LNCaP clone FGC (cell line): ENCODE measurements around the gene ZNF784.

ENCODE experiments used
- DNase-seq: peaks from one replicate; pipeline ENCODE4 v3.0.0-alpha.2; 2011; ENCODE audit warnings: low read depth
- H3K4me3 ChIP-seq: 2 replicates; pipeline ENCODE4 v1.5.1; 2011; ENCODE audit warnings: mild to moderate bottlenecking, low read depth, low read length, control low read depth
- TF ChIP-seq, protein P1 (sequence below): IDR thresholded peaks from 2 replicates; pipeline ENCODE4 v1.5.1; 2012; ENCODE audit warnings: mild to moderate bottlenecking; ENCODE audit not compliant: control insufficient read depth, insufficient read depth; ENCODE audit errors: extremely low read depth

ZNF784 gene

GRCh38 chr19:55598034-55598433 lies 26.3 kb downstream of the ZNF784 start:
- DNase-seq = no peak
- TF ChIP-seq, protein P1, sequence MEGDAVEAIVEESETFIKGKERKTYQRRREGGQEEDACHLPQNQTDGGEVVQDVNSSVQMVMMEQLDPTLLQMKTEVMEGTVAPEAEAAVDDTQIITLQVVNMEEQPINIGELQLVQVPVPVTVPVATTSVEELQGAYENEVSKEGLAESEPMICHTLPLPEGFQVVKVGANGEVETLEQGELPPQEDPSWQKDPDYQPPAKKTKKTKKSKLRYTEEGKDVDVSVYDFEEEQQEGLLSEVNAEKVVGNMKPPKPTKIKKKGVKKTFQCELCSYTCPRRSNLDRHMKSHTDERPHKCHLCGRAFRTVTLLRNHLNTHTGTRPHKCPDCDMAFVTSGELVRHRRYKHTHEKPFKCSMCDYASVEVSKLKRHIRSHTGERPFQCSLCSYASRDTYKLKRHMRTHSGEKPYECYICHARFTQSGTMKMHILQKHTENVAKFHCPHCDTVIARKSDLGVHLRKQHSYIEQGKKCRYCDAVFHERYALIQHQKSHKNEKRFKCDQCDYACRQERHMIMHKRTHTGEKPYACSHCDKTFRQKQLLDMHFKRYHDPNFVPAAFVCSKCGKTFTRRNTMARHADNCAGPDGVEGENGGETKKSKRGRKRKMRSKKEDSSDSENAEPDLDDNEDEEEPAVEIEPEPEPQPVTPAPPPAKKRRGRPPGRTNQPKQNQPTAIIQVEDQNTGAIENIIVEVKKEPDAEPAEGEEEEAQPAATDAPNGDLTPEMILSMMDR = no peak
- no peak overlapping the region for H3K4me3 ChIP-seq

- no peak overlapping the region for H3K4me3 ChIP-seq
- DNase-seq = no peak
- TF ChIP-seq, protein P1 = no peak
Measured at GRCh38 chr19:55597501-55597921, 26.9 kb downstream of the ZNF784 start.

GRCh38 chr19:55596304-55596703 lies 28.1 kb downstream of the ZNF784 start:
- TF ChIP-seq, protein P1 = no peak
- no peak for DNase-seq
- no peak overlapping the region for H3K4me3 ChIP-seq

DNA sequence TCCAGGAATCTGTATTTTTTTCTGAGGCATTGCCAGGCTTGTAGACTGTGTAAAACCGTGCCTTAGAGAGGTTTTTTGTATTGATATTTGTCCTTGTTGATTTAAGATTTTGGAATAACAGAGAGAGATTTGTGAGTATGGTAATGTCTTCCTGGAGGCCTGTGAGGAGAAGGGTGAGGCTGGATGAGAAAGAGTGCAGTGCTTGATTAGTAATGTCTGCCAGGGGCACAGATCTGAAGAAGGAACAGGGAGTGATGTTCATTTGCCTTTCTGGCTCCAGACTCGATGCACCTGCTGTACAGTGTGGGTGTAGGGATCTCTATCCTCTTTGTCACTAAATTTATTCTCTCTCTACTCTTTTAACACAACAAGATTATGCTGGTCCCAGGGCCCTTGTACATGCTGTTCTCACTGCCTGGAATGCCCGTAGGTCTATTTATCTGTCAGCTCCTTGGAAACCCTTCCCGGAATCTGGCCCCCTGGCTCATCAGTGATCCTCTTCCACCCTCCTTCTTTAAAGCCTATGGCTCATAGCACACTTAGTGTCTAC lies 29.3 kb downstream of the ZNF784 start:
- H3K4me3 ChIP-seq = no peak overlapping the region
- DNase-seq = no peak
- TF ChIP-seq, protein P1 = no peak

GRCh38 chr19:55593096-55593772 lies 31.1 kb downstream of the ZNF784 start:
- no peak overlapping the region for H3K4me3 ChIP-seq
- DNase-seq = no peak
- TF ChIP-seq, protein P1 = no peak

DNA sequence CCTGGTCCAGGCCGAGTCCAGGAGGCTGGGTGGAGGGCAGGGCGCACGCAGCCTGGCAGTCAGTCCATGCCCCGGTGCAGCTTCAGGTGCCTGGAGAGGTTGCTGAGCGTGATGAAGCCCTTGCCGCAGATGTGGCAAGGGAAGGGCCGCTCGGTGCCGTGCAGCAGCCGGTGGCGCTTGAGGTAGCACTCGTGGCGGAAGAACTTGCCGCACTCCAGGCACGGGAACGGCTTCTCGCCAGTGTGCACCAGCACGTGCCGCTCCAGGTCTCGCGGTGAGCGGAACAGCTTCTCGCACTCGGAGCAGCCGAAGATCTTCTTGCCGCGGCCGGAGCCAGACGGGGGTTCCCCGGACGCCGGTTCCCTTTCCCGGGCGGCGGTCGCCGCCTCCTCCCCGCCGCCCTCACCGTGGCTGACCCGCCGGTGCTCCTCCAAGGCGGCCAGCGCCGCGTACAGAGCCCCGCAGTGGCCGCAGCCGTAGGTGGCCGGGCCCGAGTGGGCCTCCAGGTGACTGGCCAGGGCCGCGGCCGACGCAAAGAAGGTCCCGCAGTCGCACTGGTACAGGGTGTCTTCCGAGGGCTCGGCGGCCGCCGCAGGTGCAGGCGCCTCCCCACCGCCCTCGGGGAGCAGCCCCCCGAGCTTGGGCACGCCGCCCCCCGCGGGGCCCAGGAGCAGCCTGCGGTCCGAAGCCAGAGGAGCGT lies 31.8 kb downstream of the ZNF784 start:
- no peak for DNase-seq
- H3K4me3 ChIP-seq = no peak overlapping the region
- TF ChIP-seq, protein P1 = no peak
